DMS79 (cell line): ENCODE results near the gene FBF1.
"Not testable (repeated sequence)": the region's sequence is repeated elsewhere in the genome, so short reads cannot be mapped to it uniquely, and the experiment has no call there.

ENCODE experiments used
- DNase-seq: peaks from one replicate; lab custom pipeline; 2025; lab: John Stamatoyannopoulos, UW

Gene FBF1

GRCh38 chr17:75876190-75876937 lies 64.5 kb downstream of the FBF1 start:
- peak; percentile 76 for DNase-seq

DNA sequence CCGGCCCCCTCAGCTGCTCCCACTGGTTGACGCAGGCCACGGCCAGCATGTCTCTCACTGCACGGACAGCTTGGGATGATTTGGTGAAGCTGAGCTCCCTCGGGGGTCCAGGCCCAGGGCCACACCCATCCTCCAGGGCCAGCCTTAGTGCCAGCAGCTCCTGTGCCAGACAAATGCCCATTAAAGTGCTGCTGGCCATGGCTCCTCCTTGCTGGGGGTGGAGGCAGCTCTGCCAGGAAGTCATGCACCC lies 65.0 kb downstream of the FBF1 start:
- no peak for DNase-seq

DNA sequence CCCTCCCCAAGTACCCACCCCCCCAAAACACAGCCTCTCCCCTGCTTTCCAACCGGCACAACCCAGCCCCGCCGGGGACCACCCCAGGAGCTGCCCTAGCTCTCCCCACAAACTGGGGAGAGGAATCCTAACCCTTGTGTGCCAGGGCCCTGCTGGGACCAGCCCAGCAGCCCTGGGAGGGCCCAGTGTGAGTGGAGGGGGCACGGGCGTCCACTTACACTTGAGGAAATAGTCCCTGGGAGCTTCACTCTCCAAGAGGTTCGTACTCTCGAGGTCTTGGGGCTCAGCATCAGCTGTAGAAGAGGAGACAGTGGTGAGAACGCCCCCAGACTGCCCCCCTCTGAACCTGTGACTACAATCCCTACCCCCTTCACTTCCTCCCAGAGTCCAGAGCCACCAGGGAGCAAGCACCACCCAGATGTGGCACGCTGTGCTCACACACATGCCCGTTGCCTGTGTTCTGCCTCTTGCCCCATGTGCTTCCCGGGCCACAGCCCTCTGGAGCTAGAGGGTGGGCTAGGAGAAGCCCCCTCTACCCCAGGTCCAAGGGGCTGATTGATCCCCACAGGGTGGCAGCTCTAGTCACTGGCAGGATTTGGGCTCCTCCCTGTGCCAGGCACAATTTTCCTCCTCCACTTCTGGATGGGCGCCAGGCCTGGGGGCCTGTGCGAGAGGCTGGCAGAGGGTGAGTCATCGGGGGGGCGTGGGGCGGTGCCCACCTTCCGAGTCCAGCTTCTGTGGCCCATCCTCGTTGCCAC lies 65.5 kb downstream of the FBF1 start:
- DNase-seq = peak; percentile 55

GRCh38 chr17:75874323-75875181 lies 66.3 kb downstream of the FBF1 start:
- no peak for DNase-seq

GRCh38 chr17:75873587-75874322 lies 67.1 kb downstream of the FBF1 start:
- no peak for DNase-seq

GRCh38 chr17:75872434-75873351 lies 68.1 kb downstream of the FBF1 start:
- DNase-seq = no peak

DNA sequence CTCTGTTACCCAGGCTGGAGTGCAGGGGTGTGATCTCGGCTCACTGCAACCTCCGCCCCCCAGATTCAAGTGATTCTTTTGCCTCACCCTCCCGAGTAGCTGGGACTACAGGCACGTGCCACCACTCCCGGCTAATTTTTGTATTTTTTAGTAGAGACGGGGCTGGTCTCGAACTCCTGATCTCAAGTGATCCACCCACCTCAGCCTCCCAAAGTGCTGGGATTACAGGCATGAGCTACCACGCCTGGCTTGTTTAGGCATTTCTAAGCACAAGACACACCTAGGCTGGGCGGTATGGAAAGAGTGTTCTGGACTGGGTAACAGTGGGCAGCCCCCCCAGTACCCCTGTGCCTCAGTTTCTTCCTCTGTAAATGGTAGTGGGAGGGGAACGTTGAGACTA lies 70.6 kb downstream of the FBF1 start:
- DNase-seq = not testable (repeated sequence)

- no peak for DNase-seq
These were observed 71.3 kb downstream of the FBF1 start for GRCh38 chr17:75869282-75870141.

DNA sequence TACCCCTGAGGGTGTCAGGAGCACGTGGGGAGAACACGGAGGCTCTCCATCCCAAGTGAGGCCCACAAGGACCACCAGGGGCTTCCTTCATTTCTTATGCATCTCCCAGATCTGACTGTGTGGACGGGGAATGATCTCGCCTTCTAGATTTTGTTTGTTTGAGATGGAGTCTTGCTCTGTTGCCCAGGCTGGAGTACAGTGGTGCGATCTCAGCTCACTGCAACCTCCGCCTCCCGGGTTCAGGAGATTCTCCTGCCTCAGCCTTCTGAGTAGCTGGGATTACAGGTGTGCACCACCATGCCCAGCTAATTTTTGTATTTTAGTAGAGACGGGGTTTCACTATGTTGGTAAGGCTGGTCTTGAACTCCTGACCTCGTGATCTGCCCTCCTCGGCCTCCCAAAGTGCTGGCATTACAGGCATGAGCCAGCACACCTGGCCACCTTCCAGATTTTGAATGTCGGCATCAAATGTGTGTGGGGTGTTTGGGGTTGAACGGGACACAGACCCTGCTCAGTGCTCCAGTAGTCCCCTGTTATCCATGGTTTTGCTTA lies 72.0 kb downstream of the FBF1 start:
- DNase-seq = not testable (repeated sequence)

DNA sequence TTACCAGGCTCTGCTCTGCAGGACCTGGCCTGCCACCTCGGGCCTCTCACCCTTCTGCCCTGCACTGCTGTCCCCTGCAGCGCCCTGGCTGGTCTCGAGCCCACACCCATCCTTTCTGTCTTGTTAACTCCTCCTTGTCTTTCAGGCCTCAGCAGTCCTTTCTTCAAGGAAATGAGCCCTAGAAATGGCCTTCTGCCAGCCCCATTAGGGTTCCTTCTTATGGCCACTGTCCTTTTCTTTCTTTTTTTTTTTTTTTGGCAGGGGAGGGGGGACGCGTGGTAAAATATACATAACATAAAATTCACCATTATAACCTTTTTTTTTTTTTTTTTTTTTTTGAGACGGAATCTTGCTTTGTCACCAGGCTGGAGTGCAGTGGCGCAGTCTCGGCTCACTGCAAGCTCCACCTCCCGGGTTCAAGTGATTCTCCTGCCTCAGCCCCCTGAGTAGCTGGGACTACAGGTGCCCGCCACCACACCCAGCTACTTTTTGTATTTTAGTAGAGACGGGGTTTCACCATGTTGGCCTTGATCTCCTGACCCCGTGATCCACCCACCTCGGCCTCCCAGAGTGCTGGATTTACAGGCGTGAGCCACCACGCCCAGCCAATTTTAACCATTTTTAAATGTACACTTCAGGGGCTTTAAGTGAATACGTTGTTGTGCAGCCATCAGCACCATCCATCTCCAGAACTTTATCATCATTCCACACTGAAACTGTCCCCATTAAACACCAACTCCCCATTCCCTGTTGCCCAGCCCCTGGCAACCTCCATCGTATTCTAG lies 75.2 kb downstream of the FBF1 start:
- not testable (repeated sequence) for DNase-seq

DNA sequence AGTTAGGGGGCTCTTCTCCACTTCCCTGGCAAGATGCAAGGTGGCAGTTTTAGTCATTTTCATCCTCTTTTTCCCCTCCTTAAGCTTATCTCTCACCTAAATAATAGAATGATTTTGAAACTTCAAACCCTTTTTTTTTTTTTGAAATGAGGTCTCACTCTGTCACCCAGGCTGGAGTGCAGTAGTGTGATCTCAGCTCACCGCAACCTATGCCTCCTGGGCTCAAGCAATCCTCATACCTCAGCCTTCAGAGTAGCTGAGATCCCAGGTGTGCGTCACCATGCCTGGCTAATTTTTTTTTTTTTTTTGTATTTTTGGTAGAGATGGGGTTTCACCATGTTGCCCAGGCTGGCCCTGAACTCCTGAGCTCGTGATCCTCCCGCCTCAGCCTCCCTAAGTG lies 76.0 kb downstream of the FBF1 start:
- DNase-seq = not testable (repeated sequence)

DNA sequence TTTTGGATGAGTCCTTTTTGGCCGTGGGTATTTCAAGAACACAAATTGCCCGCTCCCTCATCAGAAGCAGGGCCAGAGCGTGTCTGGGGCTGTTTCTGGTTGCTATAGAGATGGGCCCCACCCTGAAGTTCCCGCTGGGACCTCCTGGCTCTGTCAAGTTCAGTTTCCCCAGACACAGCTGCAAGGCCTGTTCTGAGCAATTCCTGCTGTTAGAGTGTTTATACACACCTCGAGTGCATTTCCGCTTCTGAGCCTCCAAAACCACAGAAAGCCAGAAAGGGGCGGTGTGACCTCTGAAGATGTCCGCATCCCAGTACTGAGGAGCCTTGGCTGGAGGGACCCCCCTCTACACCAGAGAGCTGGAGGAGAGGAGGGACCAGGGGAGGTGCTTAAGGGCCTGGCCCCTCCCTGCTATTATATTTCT lies 76.4 kb downstream of the FBF1 start:
- peak; percentile 79 for DNase-seq

GRCh38 chr17:75861927-75862317 lies 78.9 kb downstream of the FBF1 start:
- no peak for DNase-seq
